B cell (primary cell): ENCODE results near the gene WDFY2. TPM values are rescaled to one million over a fixed set of nuclear protein-coding genes. Genes with fewer than 3 reads are reported as not detected.

Experiments
- ATAC-seq: fragments of 200-7000 bp; cut with Tn5 transposase; one replicate; pipeline ENCODE4 v1.10.0; 2021; ENCODE audit warnings: low read depth, mild to moderate bottlenecking, moderate number of reproducible peaks, moderate library complexity
- CTCF ChIA-PET: fragments of 350-600 bp; sonication (Branson Sonifier 250); formaldehyde crosslinking; loops from one replicate; lab custom pipeline; 2021; ENCODE audit warnings: antibody characterized with exemption, inconsistent platforms; lab: Charles Lee
- POLR2A ChIA-PET: fragments of 350-600 bp; sonication (Branson Sonifier 250); formaldehyde crosslinking; loops from one replicate; lab custom pipeline; 2021; ENCODE audit warnings: antibody characterized with exemption; lab: Charles Lee
- DNase-seq: peaks from one replicate; pipeline ENCODE4 v3.0.0; 2013
- H2AFZ ChIP-seq: 2 replicates; pipeline ENCODE4 v1.6.1; 2012; ENCODE audit warnings: mild to moderate bottlenecking, low read depth, low read length; ENCODE audit not compliant: insufficient read depth, poor library complexity, severe bottlenecking
- H3K27ac ChIP-seq, 2 donors: 1 replicate in 1 of 2; 2 replicates in 1 of 2; pipeline ENCODE4 v1.5.1; 2012 to 2013; ENCODE audit warnings: low read length in 2 of 2, mild to moderate bottlenecking in 2 of 2, moderate library complexity in 1 of 2
- H3K27me3 ChIP-seq, 4 experiments: fragments of 200-600 bp in 1 of 4; sonication (generic) in 1 of 4; replicated peaks in 1 of 4; 1 replicate in 2 of 4; 2 replicates in 2 of 4; pipeline versions ENCODE4 v1.6.1 to v1.7.0; 2013 to 2016; ENCODE audit warnings: low read length in 3 of 4, mild to moderate bottlenecking in 2 of 4, mixed read lengths in 1 of 4, moderate library complexity in 1 of 4; ENCODE audit not compliant: insufficient read depth in 4 of 4, control insufficient read depth in 3 of 4; ENCODE audit errors: control extremely low read depth in 1 of 4
- H3K36me3 ChIP-seq, 2 experiments: replicated peaks in 1 of 2; 1 replicate in 1 of 2; 2 replicates in 1 of 2; pipeline versions ENCODE4 v1.6.1 to v1.7.1; 2013; ENCODE audit warnings: low read length in 1 of 2; ENCODE audit not compliant: insufficient read depth in 2 of 2, control insufficient read depth in 1 of 2; ENCODE audit errors: control extremely low read depth in 1 of 2, extremely low read depth in 1 of 2
- H3K4me1 ChIP-seq, 2 donors: fragments of 200-600 bp in 1 of 2; sonication (generic) in 1 of 2; 1 replicate in 1 of 2; 2 replicates in 1 of 2; pipeline versions ENCODE4 v1.5.1 to v1.6.1; 2013 to 2017; ENCODE audit warnings: low read length in 2 of 2; ENCODE audit not compliant: control insufficient read depth in 2 of 2, insufficient read depth in 2 of 2
- H3K4me2 ChIP-seq: replicated peaks from 2 replicates; pipeline ENCODE3; 2012; ENCODE audit warnings: mild to moderate bottlenecking, low read depth, low read length; ENCODE audit not compliant: poor library complexity, severe bottlenecking
- H3K4me3 ChIP-seq, 5 experiments: fragments of 200-600 bp in 1 of 5; sonication (generic) in 1 of 5; 1 replicate in 3 of 5; 2 replicates in 2 of 5; pipeline versions ENCODE4 v1.5.1 to v1.7.0; 2011 to 2016; ENCODE audit warnings: low read length in 4 of 5, mild to moderate bottlenecking in 4 of 5, low read depth in 2 of 5, control low read depth in 1 of 5, moderate library complexity in 1 of 5; ENCODE audit not compliant: insufficient read depth in 1 of 5; ENCODE audit errors: control extremely low read depth in 1 of 5, extremely low read depth in 1 of 5
- H3K79me2 ChIP-seq: fragments of 200-600 bp; sonication (generic); one replicate; pipeline ENCODE4 v1.6.0; 2016; ENCODE audit warnings: low read length; ENCODE audit not compliant: control insufficient read depth, insufficient read depth
- H3K9ac ChIP-seq: fragments of 200-600 bp; sonication (generic); 2 replicates; pipeline ENCODE4 v1.6.1; 2017; ENCODE audit warnings: mild to moderate bottlenecking, low read length, moderate library complexity
- H3K9me3 ChIP-seq, 3 donors: one replicate each; pipeline versions ENCODE4 v1.6.1 to v1.7.1; 2013; ENCODE audit warnings: low read length in 2 of 3; ENCODE audit not compliant: control insufficient read depth in 2 of 3, insufficient read depth in 1 of 3; ENCODE audit errors: control extremely low read depth in 1 of 3
- H4K20me1 ChIP-seq: 2 replicates; pipeline ENCODE4 v1.6.0; 2012; ENCODE audit warnings: mild to moderate bottlenecking, low read length; ENCODE audit not compliant: insufficient read depth, control insufficient read depth, poor library complexity, severe bottlenecking
- H3K27ac Mint-ChIP-seq: one replicate; pipeline ENCODE4 v1.8.0; 2021; ENCODE audit warnings: mixed read lengths
- H3K27me3 Mint-ChIP-seq: one replicate; pipeline ENCODE4 v1.8.0; 2021; ENCODE audit warnings: mixed read lengths
- H3K4me1 Mint-ChIP-seq: one replicate; pipeline ENCODE4 v1.8.0; 2021; ENCODE audit warnings: mixed read lengths
- H3K4me3 Mint-ChIP-seq: one replicate; pipeline ENCODE4 v1.8.0; 2021; ENCODE audit warnings: mixed read lengths
- H3K9me3 Mint-ChIP-seq: one replicate; pipeline ENCODE4 v1.8.0; 2022; ENCODE audit warnings: mixed read lengths; ENCODE audit not compliant: insufficient read depth
- CTCF ChIP-seq: fragments of 200-600 bp; IDR thresholded peaks from one replicate; pipeline ENCODE4 v1.8.0; 2022; ENCODE audit warnings: antibody characterized with exemption, mild to moderate bottlenecking
- EZH2 ChIP-seq: IDR thresholded peaks from 2 replicates; pipeline ENCODE4 v1.6.1; 2012; ENCODE audit warnings: borderline replicate concordance, low read depth, mild to moderate bottlenecking, moderate library complexity, low read length; ENCODE audit not compliant: insufficient read depth, poor library complexity, severe bottlenecking
- WGBS: methylation state at CpG from one replicate; pipeline ENCODE4 v1.1.5; 2013; ENCODE audit warnings: missing lambda C conversion rate; ENCODE audit not compliant: insufficient coverage; 5-methylcytosine and 5-hydroxymethylcytosine counted together
- intact Hi-C: fragments of 100-400 bp; cut with micrococcal nuclease; formaldehyde crosslinking; loops from one replicate; pipeline ENCODE4 v1.10.0; 2022
- polyA plus RNA-seq: library from polyadenylated mRNA; depleted of rRNA; stranded (reverse); fragments of >200 nt; gene quantifications from 2 replicates; pipeline ENCODE4 v1.2.3, GENCODE V29; 2012
- total RNA-seq, 2 donors: library from RNA; stranded (reverse); fragments of 120-200 nt in 1 of 2; gene quantifications; 1 replicate in 1 of 2; 2 replicates in 1 of 2; pipeline versions ENCODE4 v1.2.3 to v1.2.4, GENCODE V29; 2013 to 2022

Gene WDFY2
- total and polyA plus RNA-seq, 2 donors (not counting 1 experiment from before 2014, with no cell fraction given), result 12.4 to 47.7 TPM

- no peak for ATAC-seq
- TF ChIP-seq EZH2, result no peak
- TF ChIP-seq CTCF, result no peak
- H3K4me1 ChIP-seq, result peaks cover 16 to 26% of the 10 kb centered on the region in 2 donors
These were observed 12.3 kb downstream of the WDFY2 start for GRCh38 chr13:51596541-51596940.

GRCh38 chr13:51599444-51600176 lies 15.3 kb downstream of the WDFY2 start:
- ATAC-seq (no peak), DNase-seq (no peak)
- TF ChIP-seq CTCF (no peak), EZH2 (no peak)
- Histone ChIP-seq H4K20me1 (peaks cover 40% of the 10 kb centered on the region), H3K9me3 (no peaks in the 10 kb centered on the region), H3K4me1 (peaks cover 27 to 37% of the 10 kb centered on the region in 2 donors), H3K4me2 (peak overlapping the region; percentile 31), H3K9ac (no peak overlapping the region), H3K36me3 (peaks cover 3 to 5% of the 10 kb centered on the region in 2 experiments), H3K4me3 (no peak overlapping the region), H3K27ac (peak overlapping the region in 1 of 2 donors; percentile 45), H3K27me3 (no peaks in the 10 kb centered on the region), H3K79me2 (peaks cover 88% of the 10 kb centered on the region), H2AFZ (no peak overlapping the region)
- H3K27ac Mint-ChIP-seq, result peak overlapping the region; percentile 64
- H3K4me1 Mint-ChIP-seq, result peaks cover 65% of the 10 kb centered on the region
- H3K27me3 Mint-ChIP-seq, result no peaks in the 10 kb centered on the region
- POLR2A ChIA-PET, result no interaction called here
- intact Hi-C loops, result loop anchor here (2.0 kb wide), 1 partner anchor 15 kb away; no protein-coding TSS in a partner anchor
- CTCF ChIA-PET, result interaction anchor here (0.8 to 1.5 kb wide), 3 partner anchors 16 to 199 kb away, joined by 3 to 5 read pairs (median 3); partner anchors contain the start of gene INTS6
- H3K4me3 Mint-ChIP-seq, result peak overlapping the region; percentile 44
- no peaks in the 10 kb centered on the region for H3K9me3 Mint-ChIP-seq

More at GRCh38 chr13:51596541-51596940, 12.3 kb downstream of the WDFY2 start:
- Mint-ChIP-seq H3K9me3 (no peaks in the 10 kb centered on the region), H3K4me1 (peaks cover 52% of the 10 kb centered on the region), H3K27ac (no peak overlapping the region), H3K27me3 (no peaks in the 10 kb centered on the region), H3K4me3 (no peak overlapping the region)
- ChIA-PET CTCF (interaction anchor here (1.2 to 1.3 kb wide), 2 partner anchors 18 to 49 kb away, joined by 3 read pairs; no protein-coding TSS in a partner anchor), POLR2A (no interaction called here)
- no CpG with 5 or more reads among the region's 2 CpGs for WGBS
- intact Hi-C loops, result no loop called here
- DNase-seq, result no peak
- no peak overlapping the region for H3K4me2 ChIP-seq
- H4K20me1 ChIP-seq, result peaks cover 50% of the 10 kb centered on the region
- H2AFZ ChIP-seq, result no peak overlapping the region
- no peak overlapping the region for H3K27ac ChIP-seq
- H3K9me3 ChIP-seq, result no peaks in the 10 kb centered on the region
- H3K4me3 ChIP-seq, result no peak overlapping the region
- H3K79me2 ChIP-seq, result peaks cover 85% of the 10 kb centered on the region
- H3K9ac ChIP-seq, result no peak overlapping the region
- H3K36me3 ChIP-seq, result peaks cover 3 to 5% of the 10 kb centered on the region in 2 experiments
- H3K27me3 ChIP-seq, result no peaks in the 10 kb centered on the region
